AG09319 (cell line): Measurements from ENCODE around the gene CENPP.

ENCODE experiments used
- DNase-seq: peaks from one replicate; pipeline ENCODE4 v3.0.0-alpha.2; 2010; ENCODE audit warnings: low read depth; ENCODE audit errors: extremely low read depth
- TF ChIP-seq, protein P1 (sequence below): IDR thresholded peaks from 2 replicates; pipeline ENCODE4 v1.5.1; 2011; ENCODE audit warnings: low read depth, mild to moderate bottlenecking, inconsistent platforms, low read length, moderate library complexity

Gene CENPP

DNA sequence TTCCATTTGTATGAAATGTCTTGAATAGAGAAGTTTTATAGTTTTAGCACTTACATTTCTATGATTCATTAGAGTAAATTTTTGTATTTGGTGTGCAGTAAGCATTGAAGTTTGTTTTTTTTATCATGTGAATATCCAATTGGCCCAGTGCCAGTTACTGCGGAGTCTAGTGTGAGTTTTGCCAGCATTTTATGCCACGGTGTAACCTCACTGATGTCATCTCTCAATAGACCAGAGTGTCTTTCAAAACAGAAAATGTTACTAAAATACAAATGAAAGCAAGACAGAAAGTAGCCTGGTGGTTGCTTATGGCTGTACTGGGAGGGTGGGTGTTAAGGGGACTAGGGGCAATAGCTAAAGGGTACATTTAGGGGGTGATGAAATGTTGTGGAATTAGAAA lies 281.3 kb downstream of the CENPP start:
- no peak for DNase-seq
- TF ChIP-seq, protein P1, sequence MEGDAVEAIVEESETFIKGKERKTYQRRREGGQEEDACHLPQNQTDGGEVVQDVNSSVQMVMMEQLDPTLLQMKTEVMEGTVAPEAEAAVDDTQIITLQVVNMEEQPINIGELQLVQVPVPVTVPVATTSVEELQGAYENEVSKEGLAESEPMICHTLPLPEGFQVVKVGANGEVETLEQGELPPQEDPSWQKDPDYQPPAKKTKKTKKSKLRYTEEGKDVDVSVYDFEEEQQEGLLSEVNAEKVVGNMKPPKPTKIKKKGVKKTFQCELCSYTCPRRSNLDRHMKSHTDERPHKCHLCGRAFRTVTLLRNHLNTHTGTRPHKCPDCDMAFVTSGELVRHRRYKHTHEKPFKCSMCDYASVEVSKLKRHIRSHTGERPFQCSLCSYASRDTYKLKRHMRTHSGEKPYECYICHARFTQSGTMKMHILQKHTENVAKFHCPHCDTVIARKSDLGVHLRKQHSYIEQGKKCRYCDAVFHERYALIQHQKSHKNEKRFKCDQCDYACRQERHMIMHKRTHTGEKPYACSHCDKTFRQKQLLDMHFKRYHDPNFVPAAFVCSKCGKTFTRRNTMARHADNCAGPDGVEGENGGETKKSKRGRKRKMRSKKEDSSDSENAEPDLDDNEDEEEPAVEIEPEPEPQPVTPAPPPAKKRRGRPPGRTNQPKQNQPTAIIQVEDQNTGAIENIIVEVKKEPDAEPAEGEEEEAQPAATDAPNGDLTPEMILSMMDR = no peak

DNA sequence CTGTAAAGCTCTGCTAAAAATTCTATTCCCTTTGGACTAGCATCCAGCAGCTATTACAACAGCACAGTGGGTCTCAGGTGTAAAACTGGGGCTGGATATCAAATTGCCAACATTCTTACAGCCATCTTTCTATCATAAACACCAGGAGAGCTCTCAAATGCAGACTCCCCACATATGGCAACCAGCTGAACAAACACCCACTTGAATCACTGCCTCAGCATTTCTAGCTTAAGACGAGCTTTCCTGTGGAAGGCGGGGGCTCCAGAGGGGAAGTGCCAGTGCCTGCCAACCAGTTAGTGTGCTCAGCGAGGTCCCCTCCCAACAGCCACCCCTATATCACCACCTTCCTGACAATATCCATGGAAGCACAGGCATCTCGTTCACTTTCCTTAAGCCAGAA lies 282.0 kb downstream of the CENPP start:
- TF ChIP-seq, protein P1 = no peak
- DNase-seq = peak; percentile 71

DNA sequence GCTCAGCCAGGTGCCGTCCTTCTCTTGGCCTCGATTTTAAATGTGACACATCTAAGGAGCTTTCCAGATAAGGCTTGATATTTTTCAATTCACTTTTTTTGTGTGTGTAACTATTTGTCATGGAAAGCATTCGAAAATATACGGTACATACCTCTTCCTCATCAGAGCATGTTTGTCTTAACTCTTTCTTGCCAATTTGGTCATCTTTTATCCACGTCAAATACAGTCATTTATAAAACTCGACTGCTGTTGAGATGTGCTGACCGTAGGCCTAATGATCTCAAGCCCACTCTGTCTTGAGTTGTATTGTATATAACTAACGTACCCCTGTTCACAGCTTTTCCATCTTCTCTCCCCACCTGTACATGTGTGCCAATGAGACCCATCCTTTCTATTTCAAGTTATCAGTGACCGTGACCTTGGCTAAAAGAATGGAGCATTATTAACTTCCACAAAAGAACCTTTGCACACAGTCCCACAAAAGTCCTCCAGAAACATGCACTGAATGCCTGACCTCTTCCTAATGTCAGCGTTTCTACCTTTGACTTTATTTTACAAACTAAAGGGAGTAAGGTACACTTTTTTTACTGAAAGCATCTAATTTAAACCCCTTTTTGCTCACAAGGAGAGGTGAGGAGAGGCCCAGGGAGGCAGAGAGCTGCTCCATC lies 282.6 kb downstream of the CENPP start:
- TF ChIP-seq, protein P1 = no peak
- DNase-seq = no peak

DNA sequence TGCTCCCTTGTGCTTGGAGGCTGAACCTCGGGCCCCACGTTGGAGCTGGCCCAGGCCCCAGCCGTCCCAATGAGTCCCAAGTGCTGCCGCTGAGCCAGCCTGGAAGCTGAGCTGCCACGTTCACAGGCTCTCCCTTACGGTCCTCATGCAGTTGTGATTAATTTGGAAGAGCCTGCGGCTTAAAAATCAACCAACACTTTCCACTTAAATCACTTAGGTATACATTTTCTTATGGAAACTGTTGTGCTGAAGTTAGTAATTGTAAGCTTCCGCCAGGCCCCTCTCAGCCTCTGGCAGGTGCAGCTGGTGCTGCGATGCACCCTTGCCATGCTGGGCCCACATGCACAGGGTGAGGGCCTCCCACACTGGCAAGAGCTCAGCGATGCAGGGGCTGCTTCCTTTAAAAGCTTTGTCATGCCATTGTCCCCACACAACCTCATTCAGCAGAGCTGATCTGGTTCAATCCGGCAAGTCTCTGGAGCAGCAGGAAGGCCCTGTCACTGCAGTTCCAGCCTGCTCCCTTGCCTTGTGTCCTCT lies 283.2 kb downstream of the CENPP start:
- TF ChIP-seq, protein P1 = no peak
- DNase-seq = no peak

DNA sequence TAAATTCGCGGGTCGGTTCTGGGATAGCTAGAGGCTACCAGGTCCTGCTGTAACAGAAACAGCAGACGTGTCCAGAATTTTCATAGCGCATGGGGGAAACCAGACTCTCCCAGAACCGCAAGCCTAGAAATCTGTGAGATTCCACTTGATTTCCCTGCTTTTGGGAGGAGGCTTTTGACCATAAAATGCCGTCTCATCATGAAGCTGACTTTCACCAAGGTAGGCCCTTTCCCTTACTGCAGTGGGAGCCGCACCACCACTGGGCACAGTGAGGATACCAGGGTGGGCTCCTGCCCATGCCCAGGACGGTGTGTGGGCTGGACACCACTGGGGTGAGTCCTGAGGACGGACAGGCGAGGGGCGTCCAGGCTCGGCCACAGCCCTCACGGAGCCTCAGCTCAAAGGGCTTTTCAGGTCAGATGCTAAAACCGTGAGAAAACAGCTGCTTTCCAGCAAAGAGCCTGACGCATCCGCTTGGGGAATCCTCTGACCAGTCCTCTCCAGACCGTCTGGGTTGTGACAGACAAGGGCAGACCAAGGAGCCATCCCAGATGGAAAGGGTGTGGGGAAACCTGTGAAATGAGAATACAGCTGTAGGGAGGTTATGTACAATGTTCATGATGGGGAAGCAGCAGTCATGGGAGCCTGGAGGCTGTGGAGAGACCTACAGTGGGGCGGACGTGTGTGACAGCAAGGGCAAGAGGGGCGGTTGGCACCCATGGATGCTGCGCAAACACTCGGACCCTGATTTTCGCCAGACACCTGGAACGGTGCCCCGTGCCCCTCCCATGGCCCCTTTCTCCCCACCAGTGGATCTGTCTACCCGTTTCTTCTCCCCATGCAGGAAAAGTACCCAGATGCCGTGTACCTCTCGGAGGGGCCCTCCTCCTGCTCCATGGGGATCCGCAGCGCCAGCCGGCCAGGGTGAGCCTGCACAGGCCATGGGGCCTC lies 285.0 kb downstream of the CENPP start:
- TF ChIP-seq, protein P1 = no peak
- DNase-seq = no peak

DNA sequence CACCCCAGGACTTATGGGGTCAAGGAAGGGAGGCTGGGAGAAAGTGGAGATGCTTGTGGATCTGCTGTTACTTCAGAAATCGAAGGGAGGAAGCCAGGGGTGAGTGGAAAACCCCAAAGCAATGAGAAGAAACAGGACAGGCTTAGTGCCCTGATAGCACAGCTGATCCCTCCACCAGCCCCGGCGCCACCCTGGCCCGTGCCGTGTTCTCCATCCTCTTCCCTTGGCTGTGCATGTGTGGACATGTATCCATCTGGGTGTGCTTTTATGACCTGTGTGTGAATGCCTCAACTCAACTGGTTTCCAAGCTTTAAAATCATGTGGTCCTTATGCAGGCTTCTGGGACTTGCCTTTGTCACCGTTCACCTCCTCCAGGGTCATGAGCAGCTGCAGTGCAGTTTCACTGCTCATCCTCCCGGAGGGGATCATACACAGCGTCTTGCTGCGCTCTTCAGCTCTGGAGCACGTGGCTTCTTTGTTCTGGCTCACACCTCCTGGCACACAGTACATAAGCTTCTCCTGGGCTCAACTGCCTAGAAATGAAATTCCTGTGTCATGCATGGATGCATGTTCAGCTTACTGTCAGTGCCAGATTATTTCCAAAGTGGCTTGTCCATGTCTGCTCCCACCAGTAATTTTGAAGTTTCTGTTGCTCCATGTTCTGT lies 286.0 kb downstream of the CENPP start:
- TF ChIP-seq, protein P1 = no peak
- no peak for DNase-seq
